Activated CD8-positive, alpha-beta T cell treated with anti-CD3 and anti-CD28 coated beads, Interleukin-2, amount 10 ng/mL, durations not matched to agents 7 days and 5 days (primary cell): Measurements from ENCODE around the gene SKAP1. TPM values are rescaled to one million over a fixed set of nuclear protein-coding genes. Genes with fewer than 3 reads are reported as not detected.
"Not testable (repeated sequence)": the region's sequence is repeated elsewhere in the genome, so short reads cannot be mapped to it uniquely, and the experiment has no call there.

Experiments used
- ATAC-seq: fragments of 150-1000 bp; cut with Tn5 transposase; one replicate; pipeline ENCODE4 v1.10.0; 2021; ENCODE audit warnings: moderate library complexity
- CTCF ChIA-PET: fragments of 350-600 bp; sonication (Branson Sonifier 250); formaldehyde crosslinking; loops from one replicate; lab custom pipeline; 2021; ENCODE audit warnings: antibody characterized with exemption; lab: Charles Lee
- POLR2A ChIA-PET: fragments of 350-600 bp; sonication (Branson Sonifier 250); formaldehyde crosslinking; loops from one replicate; lab custom pipeline; 2021; ENCODE audit warnings: antibody characterized with exemption; lab: Charles Lee
- DNase-seq: peaks from one replicate; pipeline ENCODE4 v3.0.0-alpha.2; 2020
- H3K27ac Mint-ChIP-seq: one replicate; pipeline ENCODE4 v1.8.0; 2021; ENCODE audit warnings: mild to moderate bottlenecking, mixed read lengths
- H3K27me3 Mint-ChIP-seq: one replicate; pipeline ENCODE4 v1.8.0; 2021; ENCODE audit warnings: low read depth, mixed read lengths
- H3K36me3 Mint-ChIP-seq: one replicate; pipeline ENCODE4 v1.8.0; 2021; ENCODE audit warnings: low read depth, mixed read lengths
- H3K4me1 Mint-ChIP-seq: one replicate; pipeline ENCODE4 v1.8.0; 2021; ENCODE audit warnings: low read depth, mixed read lengths
- H3K4me3 Mint-ChIP-seq: one replicate; pipeline ENCODE4 v1.8.0; 2021; ENCODE audit warnings: mild to moderate bottlenecking, mixed read lengths
- H3K9me3 Mint-ChIP-seq: one replicate; pipeline ENCODE4 v1.8.0; 2022; ENCODE audit warnings: mixed read lengths; ENCODE audit not compliant: insufficient read depth
- total RNA-seq, 2 experiments: library from RNA; stranded (reverse); gene quantifications; one replicate each; pipeline ENCODE4 v1.2.3, GENCODE V29; 2021

Gene SKAP1
- total RNA-seq, 2 experiments from 2014 or later, result 93.8 to 94.1 TPM

DNA sequence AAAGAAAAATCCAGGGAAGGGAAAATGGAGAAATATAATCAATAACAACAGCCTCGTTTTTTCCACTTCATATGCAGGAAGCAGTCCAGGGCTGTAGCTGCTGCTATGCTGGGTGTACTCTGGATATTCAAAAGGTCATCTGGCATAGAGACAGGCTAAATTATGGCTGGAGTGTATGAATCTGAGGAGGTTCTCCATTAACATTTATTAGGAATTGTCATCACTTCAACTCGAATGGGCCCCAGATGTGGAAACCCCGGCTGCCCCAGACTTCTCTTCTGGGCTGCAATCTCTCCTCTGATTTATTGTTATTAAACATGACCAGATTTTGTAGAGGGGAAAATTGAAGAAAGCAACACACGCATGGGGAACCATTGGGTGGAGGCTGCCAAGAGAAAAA, 33.5 kb upstream of the SKAP1 start:
- no peak overlapping the region for H3K27ac Mint-ChIP-seq
- no peaks in the 10 kb centered on the region for H3K9me3 Mint-ChIP-seq
- CTCF ChIA-PET, result interaction anchor here (1.0 to 2.5 kb wide), 3 partner anchors 11 to 128 kb away, joined by 3 to 9 read pairs (median 3); no protein-coding TSS in a partner anchor
- POLR2A ChIA-PET, result no interaction called here
- ATAC-seq (no peak), DNase-seq (no peak)
- no peaks in the 10 kb centered on the region for H3K36me3 Mint-ChIP-seq
- peaks cover 10% of the 10 kb centered on the region for H3K27me3 Mint-ChIP-seq
- H3K4me3 Mint-ChIP-seq, result no peak overlapping the region
- H3K4me1 Mint-ChIP-seq, result peaks cover 22% of the 10 kb centered on the region

DNA sequence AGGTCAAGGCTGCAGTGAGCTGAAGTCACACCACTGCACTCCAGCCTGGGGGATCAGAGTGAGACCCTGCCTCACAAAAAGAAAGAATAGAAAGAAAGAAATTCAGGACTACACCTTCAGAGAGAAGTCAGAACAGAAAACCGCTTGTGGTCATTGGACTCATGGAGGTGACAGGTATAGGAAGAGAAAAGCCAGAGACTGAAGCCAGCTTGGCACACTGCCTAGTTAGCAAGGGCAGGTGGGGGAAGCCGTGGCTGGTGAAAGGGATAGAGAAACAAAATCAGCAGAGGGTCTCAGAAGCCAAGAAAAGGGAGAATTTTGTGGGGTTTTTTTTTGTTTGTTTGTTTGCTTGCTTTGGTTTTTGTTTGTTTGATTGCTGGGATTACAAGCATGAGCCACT, 32.9 kb upstream of the SKAP1 start:
- CTCF ChIA-PET, result interaction anchor here (0.9 to 2.5 kb wide), 3 partner anchors 111 to 130 kb away, joined by 3 to 9 read pairs (median 4); partner anchors contain the start of gene HOXB5
- Mint-ChIP-seq H3K36me3 (no peaks in the 10 kb centered on the region), H3K4me1 (peaks cover 24% of the 10 kb centered on the region), H3K27ac (no peak overlapping the region), H3K4me3 (no peak overlapping the region), H3K27me3 (peaks cover 10% of the 10 kb centered on the region), H3K9me3 (no peaks in the 10 kb centered on the region)
- no peak for DNase-seq
- POLR2A ChIA-PET, result no interaction called here
- no peak for ATAC-seq

DNA sequence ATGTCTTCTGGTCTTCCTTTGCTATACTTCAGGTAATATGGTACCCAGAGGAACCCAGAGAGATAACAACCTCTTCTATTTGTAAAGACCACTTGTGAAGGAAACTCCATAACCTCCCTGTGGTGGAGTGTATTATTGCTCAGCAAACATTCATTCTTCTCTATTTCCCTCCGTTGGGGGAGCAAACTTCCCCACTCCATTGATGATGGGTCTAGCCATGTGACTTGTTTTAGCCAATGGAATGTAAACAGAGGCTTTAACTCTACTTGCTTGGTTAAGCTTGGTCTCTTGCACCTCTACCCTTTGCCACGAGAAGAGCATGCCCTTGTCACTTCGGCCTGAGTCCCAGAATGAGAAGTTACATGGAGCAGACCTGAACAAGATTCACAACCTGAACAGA, 30.0 kb upstream of the SKAP1 start:
- POLR2A ChIA-PET, result no interaction called here
- ATAC-seq, result no peak
- Mint-ChIP-seq H3K36me3 (peaks cover 6% of the 10 kb centered on the region), H3K4me1 (peaks cover 53% of the 10 kb centered on the region), H3K9me3 (peaks cover 2% of the 10 kb centered on the region), H3K27me3 (peaks cover 8% of the 10 kb centered on the region), H3K27ac (no peak overlapping the region), H3K4me3 (no peak overlapping the region)
- CTCF ChIA-PET, result interaction anchor here (0.9 to 2.9 kb wide), 9 partner anchors 13 to 137 kb away, joined by 3 to 18 read pairs (median 6); no protein-coding TSS in a partner anchor
- DNase-seq, result no peak

DNA sequence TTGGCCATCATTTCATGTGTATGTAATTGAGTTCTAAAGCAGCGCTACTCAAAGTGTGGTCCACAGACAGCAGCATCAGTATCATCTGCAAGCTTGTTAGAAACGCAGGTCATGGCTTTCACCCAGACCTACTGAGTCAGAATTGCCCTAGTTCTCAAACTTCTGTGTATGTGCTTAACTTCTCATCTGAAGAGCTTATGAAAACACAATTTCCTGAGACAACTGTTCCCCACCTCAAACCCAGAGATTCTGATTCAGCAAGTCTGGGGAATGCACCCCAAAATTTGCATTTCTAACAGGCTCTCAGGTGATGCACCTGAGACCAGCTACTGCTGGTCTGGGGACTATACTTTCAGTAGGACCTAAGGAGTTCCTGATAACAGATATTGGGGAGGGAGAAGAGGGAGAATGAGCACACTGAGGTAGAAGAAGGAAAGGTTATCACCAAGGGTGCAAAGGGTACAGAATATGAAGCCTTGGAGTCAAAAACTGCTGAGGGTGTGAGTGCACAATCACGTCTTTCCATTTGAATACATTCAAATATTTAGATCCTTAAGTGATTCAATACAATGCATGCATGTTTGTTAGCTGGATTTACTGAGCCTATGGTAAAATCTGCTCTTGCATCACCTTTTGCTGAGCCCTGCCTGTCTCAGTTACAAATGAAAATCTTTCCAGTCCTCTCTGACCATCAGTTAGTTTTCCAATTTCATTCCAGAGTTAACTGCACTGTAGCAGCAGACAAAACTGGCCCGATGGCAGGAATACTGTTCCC, 29.2 kb upstream of the SKAP1 start:
- DNase-seq, result no peak
- ChIA-PET CTCF (interaction anchor here (0.8 to 2.9 kb wide), 10 partner anchors 12 to 123 kb away, joined by 3 to 18 read pairs (median 4); no protein-coding TSS in a partner anchor), POLR2A (interaction anchor here (0.9 kb wide), 1 partner anchor 46 kb away, joined by 4 read pairs; no protein-coding TSS in a partner anchor)
- ATAC-seq, result no peak
- no peak overlapping the region for H3K27ac Mint-ChIP-seq
- H3K4me3 Mint-ChIP-seq, result no peak overlapping the region
- peaks cover 6% of the 10 kb centered on the region for H3K27me3 Mint-ChIP-seq
- peaks cover 14% of the 10 kb centered on the region for H3K36me3 Mint-ChIP-seq
- H3K9me3 Mint-ChIP-seq, result peaks cover 8% of the 10 kb centered on the region
- H3K4me1 Mint-ChIP-seq, result peaks cover 59% of the 10 kb centered on the region

DNA sequence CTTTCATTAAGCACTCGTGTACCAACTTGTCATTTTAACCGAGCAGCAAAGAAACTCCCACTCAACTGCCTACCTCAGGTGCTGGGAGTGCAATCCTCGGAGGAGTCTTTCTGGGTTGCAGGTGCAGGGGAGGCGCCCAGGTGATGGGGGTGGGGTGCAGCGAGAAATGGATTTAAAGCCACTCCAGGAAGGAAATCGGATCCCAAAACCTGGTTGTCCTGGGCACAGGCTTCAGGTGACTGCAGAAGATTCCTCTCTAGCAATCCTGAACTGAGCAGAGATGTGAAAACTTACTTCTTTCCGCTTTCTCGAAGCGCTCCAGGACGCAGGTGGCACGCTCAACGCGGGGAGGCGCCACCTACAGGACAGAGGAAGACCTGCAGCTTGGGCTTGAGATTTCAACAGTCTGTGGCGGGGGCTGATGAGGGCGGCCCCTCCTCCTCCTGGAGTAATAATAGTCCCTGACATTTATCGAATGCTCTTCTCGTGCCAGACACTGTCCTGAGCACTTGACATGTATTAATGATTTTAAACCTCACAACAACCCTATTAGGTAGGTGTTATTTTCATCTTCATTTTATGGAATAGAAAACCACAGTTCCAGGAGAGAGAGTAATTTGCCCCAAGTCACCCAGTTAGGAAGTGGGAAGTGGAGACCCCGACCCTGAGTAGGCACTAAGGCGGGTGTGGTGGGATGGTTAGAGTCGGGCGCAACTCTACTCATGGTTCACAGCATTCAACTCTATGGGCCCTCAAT, 27.2 kb upstream of the SKAP1 start:
- H3K36me3 Mint-ChIP-seq, result peaks cover 19% of the 10 kb centered on the region
- H3K27me3 Mint-ChIP-seq, result peaks cover 4% of the 10 kb centered on the region
- CTCF ChIA-PET, result interaction anchor here (0.6 to 7.4 kb wide), 26 partner anchors 9 to 195 kb away, joined by 3 to 159 read pairs (median 4); partner anchors contain the start of gene HOXB5
- peaks cover 8% of the 10 kb centered on the region for H3K9me3 Mint-ChIP-seq
- peak; percentile 74 for ATAC-seq
- peak overlapping the region; percentile 72 for H3K4me3 Mint-ChIP-seq
- POLR2A ChIA-PET, result interaction anchor here (0.5 to 6.7 kb wide), 3 partner anchors 16 to 486 kb away, joined by 3 to 63 read pairs (median 3); partner anchors contain the start of gene CDK5RAP3
- peak overlapping the region; percentile 60 for H3K27ac Mint-ChIP-seq
- DNase-seq, result peak; percentile 85
- peaks cover 65% of the 10 kb centered on the region for H3K4me1 Mint-ChIP-seq

DNA sequence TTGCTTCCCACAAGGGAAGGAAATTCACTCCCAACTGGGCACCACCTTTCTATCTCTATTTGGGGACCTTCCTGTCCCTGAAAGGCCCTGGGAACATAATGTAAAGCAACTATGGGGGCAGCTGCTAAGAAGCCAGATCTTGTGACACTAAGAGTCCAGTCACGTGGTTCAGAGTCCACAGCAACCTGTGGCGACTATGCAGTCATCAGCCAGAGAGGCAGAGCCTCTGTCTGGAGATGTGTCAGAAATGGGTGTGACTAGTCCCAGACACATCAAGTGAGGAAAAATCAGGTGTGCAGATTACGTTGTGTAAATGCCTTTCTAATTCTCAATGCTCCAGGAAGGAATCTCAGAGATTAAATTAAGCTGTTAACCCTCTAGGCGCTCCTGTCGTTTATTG, 26.6 kb upstream of the SKAP1 start:
- DNase-seq (peak; percentile 61), ATAC-seq (peak; percentile 51)
- H3K27me3 Mint-ChIP-seq, result peaks cover 3% of the 10 kb centered on the region
- H3K9me3 Mint-ChIP-seq, result peaks cover 8% of the 10 kb centered on the region
- ChIA-PET POLR2A (interaction anchor here (0.8 to 6.7 kb wide), 2 partner anchors 16 to 44 kb away, joined by 3 to 63 read pairs; no protein-coding TSS in a partner anchor), CTCF (interaction anchor here (0.6 to 7.4 kb wide), 22 partner anchors 14 to 194 kb away, joined by 3 to 159 read pairs (median 4); no protein-coding TSS in a partner anchor)
- H3K4me3 Mint-ChIP-seq, result peak overlapping the region; percentile 72
- H3K36me3 Mint-ChIP-seq, result peaks cover 20% of the 10 kb centered on the region
- peak overlapping the region; percentile 58 for H3K27ac Mint-ChIP-seq
- H3K4me1 Mint-ChIP-seq, result peaks cover 72% of the 10 kb centered on the region

DNA sequence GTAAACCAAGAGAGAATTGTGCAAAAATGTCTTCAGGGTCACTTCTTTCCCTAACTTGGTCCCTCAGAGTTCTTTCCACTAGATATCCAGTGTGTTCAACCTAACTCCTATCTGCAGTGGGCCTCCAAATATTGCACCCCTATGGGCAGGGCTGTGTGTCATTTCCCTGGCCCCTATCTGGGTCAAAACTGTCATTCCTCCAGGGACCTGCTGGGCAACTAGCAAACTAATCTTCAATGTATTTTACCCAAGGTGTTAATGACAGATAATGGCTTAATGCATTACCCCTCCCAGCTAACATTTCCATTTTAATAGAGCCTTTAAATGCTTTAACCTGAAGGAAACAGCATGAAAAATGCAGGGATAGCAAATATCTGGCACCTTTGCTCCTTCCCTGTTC, 25.8 kb upstream of the SKAP1 start:
- Mint-ChIP-seq H3K9me3 (peaks cover 8% of the 10 kb centered on the region), H3K27me3 (peaks cover 3% of the 10 kb centered on the region), H3K4me1 (peaks cover 77% of the 10 kb centered on the region), H3K4me3 (peak overlapping the region; percentile 24), H3K36me3 (peaks cover 22% of the 10 kb centered on the region), H3K27ac (peak overlapping the region; percentile 18)
- POLR2A ChIA-PET, result interaction anchor here (6.7 kb wide), 1 partner anchor 15 kb away, joined by 63 read pairs; no protein-coding TSS in a partner anchor
- DNase-seq, result no peak
- CTCF ChIA-PET, result interaction anchor here (1.0 to 7.4 kb wide), 9 partner anchors 13 to 120 kb away, joined by 3 to 159 read pairs (median 10); no protein-coding TSS in a partner anchor
- ATAC-seq, result no peak

DNA sequence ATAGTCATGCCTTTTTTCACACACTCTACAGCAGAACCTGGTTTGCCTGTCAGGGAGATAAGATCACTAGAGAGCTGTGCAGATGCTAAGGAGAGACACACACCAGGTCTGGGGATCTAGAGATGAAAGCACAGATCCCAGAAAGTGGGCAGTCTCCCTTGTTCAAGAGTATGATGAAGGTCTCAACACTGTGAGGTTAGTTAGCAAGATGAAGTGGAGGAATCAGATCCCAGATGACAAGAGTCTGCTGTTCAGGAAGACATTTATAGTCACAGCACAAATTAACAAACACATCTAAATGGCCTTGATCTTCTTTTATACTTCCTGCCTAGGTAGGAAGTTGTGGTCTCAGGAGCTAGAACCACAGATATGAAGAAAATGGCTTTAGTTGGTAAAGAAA, 23.4 kb upstream of the SKAP1 start:
- peaks cover 8% of the 10 kb centered on the region for H3K9me3 Mint-ChIP-seq
- CTCF ChIA-PET, result interaction anchor here (0.6 to 7.4 kb wide), 17 partner anchors 11 to 431 kb away, joined by 3 to 159 read pairs (median 5); partner anchors contain the start of gene HOXB5

DNA sequence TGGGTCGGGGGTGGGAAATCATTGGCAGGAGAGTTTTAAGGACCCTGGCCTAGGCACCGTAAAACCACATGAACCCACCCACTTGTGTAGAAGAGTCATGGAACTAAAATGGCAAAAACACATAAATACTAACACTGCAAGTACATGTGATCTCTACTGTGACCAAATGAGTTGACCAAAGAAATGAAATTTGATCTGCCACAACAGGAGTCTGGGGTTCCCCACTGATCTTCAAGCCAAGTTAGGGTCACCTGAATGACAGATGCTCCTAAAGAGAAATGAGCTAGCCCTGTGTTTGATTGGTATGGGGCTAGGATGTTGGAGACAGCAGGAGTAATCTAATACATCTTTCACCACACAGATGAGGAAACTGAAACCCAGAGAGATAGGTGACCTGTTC, 21.5 kb upstream of the SKAP1 start:
- Mint-ChIP-seq H3K36me3 (peaks cover 32% of the 10 kb centered on the region), H3K27ac (peak overlapping the region; percentile 48), H3K4me3 (no peak overlapping the region), H3K4me1 (peaks cover 79% of the 10 kb centered on the region), H3K27me3 (no peaks in the 10 kb centered on the region), H3K9me3 (peaks cover 8% of the 10 kb centered on the region)
- DNase-seq (no peak), ATAC-seq (no peak)
- POLR2A ChIA-PET, result interaction anchor here (0.9 to 6.7 kb wide), 2 partner anchors 10 to 23 kb away, joined by 5 to 63 read pairs; no protein-coding TSS in a partner anchor
- CTCF ChIA-PET, result interaction anchor here (1.0 to 7.4 kb wide), 6 partner anchors 9 to 142 kb away, joined by 3 to 159 read pairs (median 10); partner anchors contain the start of gene HOXB5

More for the DNA sequence above, 23.4 kb upstream of the SKAP1 start:
- H3K36me3 Mint-ChIP-seq, result peaks cover 32% of the 10 kb centered on the region
- DNase-seq, result peak; percentile 41
- H3K27ac Mint-ChIP-seq, result peak overlapping the region; percentile 96
- POLR2A ChIA-PET, result interaction anchor here (1.0 to 6.7 kb wide), 7 partner anchors 9 to 134 kb away, joined by 3 to 63 read pairs (median 6); partner anchors contain the start of gene SKAP1
- peaks cover 85% of the 10 kb centered on the region for H3K4me1 Mint-ChIP-seq
- peak; percentile 81 for ATAC-seq
- H3K4me3 Mint-ChIP-seq, result peak overlapping the region; percentile 68
- H3K27me3 Mint-ChIP-seq, result no peaks in the 10 kb centered on the region

DNA sequence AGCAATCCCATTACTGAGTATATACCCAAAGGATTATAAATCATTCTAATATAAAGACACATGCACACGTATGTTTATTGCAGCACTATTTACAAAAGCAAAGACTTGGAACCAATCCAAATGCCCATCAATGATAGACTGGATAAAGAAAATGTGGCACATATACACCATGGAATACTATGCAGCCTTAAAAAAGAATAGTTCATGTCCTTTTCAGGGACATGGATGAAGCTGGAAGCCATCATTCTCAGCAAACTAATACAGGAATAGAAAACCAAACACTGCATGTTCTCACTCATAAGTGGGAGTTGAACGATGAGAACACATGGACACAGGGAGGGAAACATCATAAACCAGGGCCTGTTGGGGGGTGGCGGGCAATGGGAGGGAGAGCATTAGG, 19.3 kb upstream of the SKAP1 start:
- H3K9me3 Mint-ChIP-seq, CTCF ChIA-PET, POLR2A ChIA-PET, H3K27me3 Mint-ChIP-seq, H3K27ac Mint-ChIP-seq, ATAC-seq, DNase-seq, H3K4me3 Mint-ChIP-seq: not testable (repeated sequence)
- peaks cover 79% of the 10 kb centered on the region for H3K4me1 Mint-ChIP-seq
- peaks cover 28% of the 10 kb centered on the region for H3K36me3 Mint-ChIP-seq

DNA sequence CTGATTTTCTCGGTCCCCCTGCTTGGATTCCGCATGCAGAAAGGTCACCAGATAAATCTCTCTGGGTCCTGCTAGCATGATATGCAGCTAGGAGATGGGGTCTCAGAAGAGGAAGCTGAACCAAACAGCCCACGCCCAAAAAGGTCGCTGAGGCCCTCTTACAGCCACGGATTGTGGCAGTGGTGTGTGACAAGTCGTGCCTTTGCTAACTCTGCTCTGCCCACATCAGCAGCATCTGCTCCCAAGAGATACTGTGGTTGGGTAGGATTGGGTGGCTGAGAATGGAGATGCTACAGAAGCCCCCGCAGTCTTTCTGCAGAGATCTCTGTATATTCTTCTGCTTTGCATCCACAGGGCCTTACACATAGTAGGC, 15.2 kb upstream of the SKAP1 start:
- ChIA-PET CTCF (interaction anchor here (0.7 to 11.8 kb wide), 7 partner anchors 9 to 108 kb away, joined by 3 to 159 read pairs (median 4); no protein-coding TSS in a partner anchor), POLR2A (interaction anchor here (0.6 to 1.6 kb wide), 3 partner anchors 8 to 81 kb away, joined by 4 to 11 read pairs (median 8); no protein-coding TSS in a partner anchor)
- no peaks in the 10 kb centered on the region for H3K27me3 Mint-ChIP-seq

More for the DNA sequence above, 15.2 kb upstream of the SKAP1 start:
- Mint-ChIP-seq H3K4me1 (peaks cover 78% of the 10 kb centered on the region), H3K9me3 (no peaks in the 10 kb centered on the region), H3K4me3 (no peak overlapping the region), H3K36me3 (peaks cover 31% of the 10 kb centered on the region), H3K27ac (peak overlapping the region; percentile 22)
- DNase-seq (no peak), ATAC-seq (no peak)
